ENCODE data around the gene DGKQ.

Gene DGKQ

GRCh38 chr4:958696-959337 lies 14.6 kb downstream of the DGKQ start:
- Histone ChIP-seq H3K4me3 (ENCODE audit: low read length) (no peak overlapping the region), H3K79me2 (ENCODE audit: control insufficient read depth, low read length) (no peaks in the 10 kb centered on the region), H3K27me3 (ENCODE audit: control insufficient read depth, low read length) (no peaks in the 10 kb centered on the region), H3F3A (ENCODE audit: control insufficient read depth, insufficient read depth) (no peaks in the 10 kb centered on the region), H4K20me1 (ENCODE audit: control insufficient read depth, insufficient read depth, low read depth, low read length) (no peaks in the 10 kb centered on the region; the same call in 1 of the 2 replicates), H3K36me3 (ENCODE audit: control insufficient read depth, low read length) (no peaks in the 10 kb centered on the region), H3K9me2 (replicated peaks; ENCODE audit: control insufficient read depth, low read length) (no peaks in the 10 kb centered on the region), H3K4me1 (ENCODE audit: control insufficient read depth, low read length) (no peaks in the 10 kb centered on the region), H3K4me2 (ENCODE audit: low read length) (no peak overlapping the region), H3K27ac (ENCODE audit: low read depth, low read length) (no peak overlapping the region), H3K9me3 (ENCODE audit: control insufficient read depth, insufficient read depth, low read length) (no peaks in the 10 kb centered on the region)
- TF ChIP-seq, protein P1, sequence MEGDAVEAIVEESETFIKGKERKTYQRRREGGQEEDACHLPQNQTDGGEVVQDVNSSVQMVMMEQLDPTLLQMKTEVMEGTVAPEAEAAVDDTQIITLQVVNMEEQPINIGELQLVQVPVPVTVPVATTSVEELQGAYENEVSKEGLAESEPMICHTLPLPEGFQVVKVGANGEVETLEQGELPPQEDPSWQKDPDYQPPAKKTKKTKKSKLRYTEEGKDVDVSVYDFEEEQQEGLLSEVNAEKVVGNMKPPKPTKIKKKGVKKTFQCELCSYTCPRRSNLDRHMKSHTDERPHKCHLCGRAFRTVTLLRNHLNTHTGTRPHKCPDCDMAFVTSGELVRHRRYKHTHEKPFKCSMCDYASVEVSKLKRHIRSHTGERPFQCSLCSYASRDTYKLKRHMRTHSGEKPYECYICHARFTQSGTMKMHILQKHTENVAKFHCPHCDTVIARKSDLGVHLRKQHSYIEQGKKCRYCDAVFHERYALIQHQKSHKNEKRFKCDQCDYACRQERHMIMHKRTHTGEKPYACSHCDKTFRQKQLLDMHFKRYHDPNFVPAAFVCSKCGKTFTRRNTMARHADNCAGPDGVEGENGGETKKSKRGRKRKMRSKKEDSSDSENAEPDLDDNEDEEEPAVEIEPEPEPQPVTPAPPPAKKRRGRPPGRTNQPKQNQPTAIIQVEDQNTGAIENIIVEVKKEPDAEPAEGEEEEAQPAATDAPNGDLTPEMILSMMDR (IDR thresholded peaks at IDR 0.05; ENCODE audit: low read depth, low read length, poor library complexity, severe bottlenecking), result no peak
- TF ChIP-seq EZH2phosphoT487 (IDR thresholded peaks at IDR 0.05; ENCODE audit: borderline replicate concordance, low read length), result no peak

DNA sequence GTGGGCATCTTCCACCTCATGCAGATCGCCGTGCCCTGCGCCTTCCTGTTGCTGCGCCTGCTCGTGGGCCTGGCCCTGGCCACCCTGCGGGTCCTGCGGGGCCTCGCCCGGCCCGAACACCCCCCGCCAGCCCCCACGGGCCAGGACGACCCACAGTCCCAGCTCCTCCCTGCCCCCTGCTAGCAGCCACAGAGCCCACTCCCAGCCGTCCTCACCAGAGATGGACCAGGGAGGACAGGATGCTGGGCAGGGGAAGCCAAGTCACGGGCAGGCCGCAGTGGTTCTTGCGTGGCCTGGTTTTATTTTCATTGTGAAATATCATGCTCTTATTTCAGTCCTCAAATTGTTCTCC lies 15.1 kb downstream of the DGKQ start:
- no peaks in the 10 kb centered on the region for H3K36me3 ChIP-seq (ENCODE audit: control insufficient read depth, low read length)

DNA sequence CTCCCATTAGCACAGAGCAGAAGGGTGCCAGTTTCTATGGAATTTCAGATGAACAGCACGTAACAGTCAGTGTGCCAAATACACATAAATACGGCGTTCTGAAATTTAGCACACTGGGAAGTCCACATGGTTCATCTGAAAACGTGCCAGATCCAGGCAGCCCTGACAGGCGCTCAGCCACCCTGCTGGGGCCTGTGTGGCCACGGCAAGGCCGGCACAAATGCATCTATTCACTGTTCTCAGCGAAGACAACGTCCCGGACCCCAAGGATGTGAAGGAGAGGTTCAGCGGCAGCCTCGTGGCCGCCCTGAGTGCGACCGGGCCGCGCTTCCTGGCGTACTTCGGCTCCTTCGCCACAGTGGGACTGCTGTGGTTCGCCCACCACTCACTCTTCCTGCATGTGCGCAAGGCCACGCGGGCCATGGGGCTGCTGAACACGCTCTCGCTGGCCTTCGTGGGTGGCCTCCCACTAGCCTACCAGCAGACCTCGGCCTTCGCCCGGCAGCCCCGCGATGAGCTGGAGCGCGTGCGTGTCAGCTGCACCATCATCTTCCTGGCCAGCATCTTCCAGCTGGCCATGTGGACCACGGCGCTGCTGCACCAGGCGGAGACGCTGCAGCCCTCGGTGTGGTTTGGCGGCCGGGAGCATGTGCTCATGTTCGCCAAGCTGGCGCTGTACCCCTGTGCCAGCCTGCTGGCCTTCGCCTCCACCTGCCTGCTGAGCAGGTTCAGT lies 15.6 kb downstream of the DGKQ start:
- no peaks in the 10 kb centered on the region for H4K20me1 ChIP-seq (ENCODE audit: control insufficient read depth, insufficient read depth, low read depth, low read length)

More for the DNA sequence above, 15.1 kb downstream of the DGKQ start:
- no peaks in the 10 kb centered on the region for H3K4me1 ChIP-seq (ENCODE audit: control insufficient read depth, low read length)
- H3F3A ChIP-seq (ENCODE audit: control insufficient read depth, insufficient read depth), result no peaks in the 10 kb centered on the region
- no peak overlapping the region for H3K4me3 ChIP-seq (ENCODE audit: low read length)
- no peak overlapping the region for H3K4me2 ChIP-seq (ENCODE audit: low read length)
- no peaks in the 10 kb centered on the region for H3K9me3 ChIP-seq (ENCODE audit: control insufficient read depth, insufficient read depth, low read length)
- no peaks in the 10 kb centered on the region for H3K79me2 ChIP-seq (ENCODE audit: control insufficient read depth, low read length)
- TF ChIP-seq EZH2phosphoT487 (IDR thresholded peaks at IDR 0.05; ENCODE audit: borderline replicate concordance, low read length), result no peak
- TF ChIP-seq, protein P1 (IDR thresholded peaks at IDR 0.05; ENCODE audit: low read depth, low read length, poor library complexity, severe bottlenecking), result no peak
- no peaks in the 10 kb centered on the region for H3K9me2 ChIP-seq (replicated peaks; ENCODE audit: control insufficient read depth, low read length)
- no peaks in the 10 kb centered on the region for H4K20me1 ChIP-seq (ENCODE audit: control insufficient read depth, insufficient read depth, low read depth, low read length)
- H3K27me3 ChIP-seq (ENCODE audit: control insufficient read depth, low read length), result no peaks in the 10 kb centered on the region
- no peak overlapping the region for H3K27ac ChIP-seq (ENCODE audit: low read depth, low read length)

More for the DNA sequence above, 15.6 kb downstream of the DGKQ start:
- H3K9me3 ChIP-seq (ENCODE audit: control insufficient read depth, insufficient read depth, low read length), result no peaks in the 10 kb centered on the region
- no peaks in the 10 kb centered on the region for H3F3A ChIP-seq (ENCODE audit: control insufficient read depth, insufficient read depth)
- H3K27ac ChIP-seq (ENCODE audit: low read depth, low read length), result no peak overlapping the region
- no peak overlapping the region for H3K4me3 ChIP-seq (ENCODE audit: low read length)
- H3K9me2 ChIP-seq (replicated peaks; ENCODE audit: control insufficient read depth, low read length), result no peaks in the 10 kb centered on the region
- no peaks in the 10 kb centered on the region for H3K36me3 ChIP-seq (ENCODE audit: control insufficient read depth, low read length)
- TF ChIP-seq, protein P1 (IDR thresholded peaks at IDR 0.05; ENCODE audit: low read depth, low read length, poor library complexity, severe bottlenecking), result no peak
- TF ChIP-seq EZH2phosphoT487 (IDR thresholded peaks at IDR 0.05; ENCODE audit: borderline replicate concordance, low read length), result no peak
- no peak overlapping the region for H3K4me2 ChIP-seq (ENCODE audit: low read length)
- no peaks in the 10 kb centered on the region for H3K4me1 ChIP-seq (ENCODE audit: control insufficient read depth, low read length)
- H3K27me3 ChIP-seq (ENCODE audit: control insufficient read depth, low read length), result no peaks in the 10 kb centered on the region
- no peaks in the 10 kb centered on the region for H3K79me2 ChIP-seq (ENCODE audit: control insufficient read depth, low read length)

All from DOHH2 (cell line).